Measurements from ENCODE around the gene LY6G6C. TPM values are rescaled to one million over a fixed set of nuclear protein-coding genes. Genes with fewer than 3 reads are reported as not detected.
A peak's percentile ranks its signal among the peaks of the same experiment; 100 is the strongest.

The LY6G6C gene
- total and polyA plus RNA-seq, 2 donors (not counting 1 experiment from before 2014, with no cell fraction given): 0.13 TPM; not detected in 1

GRCh38 chr6:31712296-31712695 is 9.2 kb downstream of the LY6G6C start:
- H3K4me1 ChIP-seq (ENCODE audit: control insufficient read depth in 2 of 2, insufficient read depth in 2 of 2, low read length in 2 of 2): peaks cover 10 to 16% of the 10 kb centered on the region in 2 donors
- 70% methylated on average over 8 of the region's 8 CpGs for WGBS (ENCODE audit: insufficient coverage)
- no peak overlapping the region for H3K4me3 ChIP-seq (ENCODE audit: control extremely low read depth in 1 of 5, extremely low read depth in 1 of 5, insufficient read depth in 1 of 5, low read depth in 2 of 5, low read length in 4 of 5)
- peaks cover 0 to 6% (median 0%) of the 10 kb centered on the region in 4 experiments for H3K27me3 ChIP-seq (replicated peaks in 1 of 4; ENCODE audit: control extremely low read depth in 1 of 4, control insufficient read depth in 3 of 4, insufficient read depth in 4 of 4, low read length in 3 of 4)
- Mint-ChIP-seq H3K4me1 (peaks cover 14% of the 10 kb centered on the region), H3K4me3 (no peak overlapping the region), H3K9me3 (ENCODE audit: insufficient read depth) (no peaks in the 10 kb centered on the region), H3K27me3 (peaks cover 3% of the 10 kb centered on the region), H3K27ac (no peak overlapping the region)
- intact Hi-C loops (cut with micrococcal nuclease): no loop called here
- no peaks in the 10 kb centered on the region for H3K9me3 ChIP-seq (ENCODE audit: control extremely low read depth in 1 of 3, control insufficient read depth in 2 of 3, insufficient read depth in 1 of 3, low read length in 2 of 3)
- H3K36me3 ChIP-seq (replicated peaks in 1 of 2; ENCODE audit: control extremely low read depth in 1 of 2, control insufficient read depth in 1 of 2, extremely low read depth in 1 of 2, insufficient read depth in 2 of 2, low read length in 1 of 2): no peaks in the 10 kb centered on the region
- ChIA-PET POLR2A (interaction anchor here (0.6 kb wide), 3 partner anchors 29 to 138 kb away, joined by 3 to 13 read pairs (median 7); no protein-coding TSS in a partner anchor), CTCF (interaction anchor here (0.7 to 3.3 kb wide), 14 partner anchors 9 to 211 kb away, joined by 3 to 17 read pairs (median 4); partner anchors contain the start of genes ABHD16A, DDAH2, MSH5 and ZBTB12)
- H2AFZ ChIP-seq (ENCODE audit: insufficient read depth, low read depth, low read length, poor library complexity, severe bottlenecking): no peak overlapping the region
- TF ChIP-seq EZH2 (IDR thresholded peaks at IDR 0.05; ENCODE audit: borderline replicate concordance, insufficient read depth, low read depth, low read length, poor library complexity, severe bottlenecking) (no peak), CTCF (IDR thresholded peaks at IDR 0.05) (peak; percentile 42)
- no peak overlapping the region for H3K4me2 ChIP-seq (replicated peaks; ENCODE audit: low read depth, low read length, poor library complexity, severe bottlenecking)
- no peaks in the 10 kb centered on the region for H3K79me2 ChIP-seq (ENCODE audit: control insufficient read depth, insufficient read depth, low read length)
- H3K27ac ChIP-seq (ENCODE audit: low read length in 2 of 2): no peak overlapping the region
- ATAC-seq (ENCODE audit: low read depth): peak; percentile 71
- peak; percentile 54 for DNase-seq
- H3K9ac ChIP-seq (ENCODE audit: low read length): no peak overlapping the region
- H4K20me1 ChIP-seq (ENCODE audit: control insufficient read depth, insufficient read depth, low read length, poor library complexity, severe bottlenecking): no peaks in the 10 kb centered on the region

GRCh38 chr6:31711233-31711632 is 10.3 kb downstream of the LY6G6C start:
- TF ChIP-seq EZH2 (IDR thresholded peaks at IDR 0.05; ENCODE audit: borderline replicate concordance, insufficient read depth, low read depth, low read length, poor library complexity, severe bottlenecking) (no peak), CTCF (IDR thresholded peaks at IDR 0.05) (no peak)
- no peak for DNase-seq
- no peak for ATAC-seq (ENCODE audit: low read depth)
- H3K9me3 Mint-ChIP-seq (ENCODE audit: insufficient read depth): no peaks in the 10 kb centered on the region
- peaks cover 3% of the 10 kb centered on the region for H3K27me3 Mint-ChIP-seq
- no peak overlapping the region for H3K4me3 Mint-ChIP-seq
- intact Hi-C loops (cut with micrococcal nuclease): no loop called here
- H3K4me1 Mint-ChIP-seq: peaks cover 14% of the 10 kb centered on the region
- H3K27ac ChIP-seq (ENCODE audit: low read length in 2 of 2): no peak overlapping the region
- H3K27me3 ChIP-seq (replicated peaks in 1 of 4; ENCODE audit: control extremely low read depth in 1 of 4, control insufficient read depth in 3 of 4, insufficient read depth in 4 of 4, low read length in 3 of 4): peaks cover 0 to 6% (median 0%) of the 10 kb centered on the region in 4 experiments
- no peak overlapping the region for H3K9ac ChIP-seq (ENCODE audit: low read length)
- H2AFZ ChIP-seq (ENCODE audit: insufficient read depth, low read depth, low read length, poor library complexity, severe bottlenecking): peak overlapping the region; percentile 46
- no peak overlapping the region for H3K27ac Mint-ChIP-seq
- ChIA-PET POLR2A (no interaction called here), CTCF (interaction anchor here (0.6 to 3.3 kb wide), 6 partner anchors 16 to 1439 kb away, joined by 3 to 17 read pairs (median 4); partner anchors contain the start of gene ZBTB12)
- no peaks in the 10 kb centered on the region for H4K20me1 ChIP-seq (ENCODE audit: control insufficient read depth, insufficient read depth, low read length, poor library complexity, severe bottlenecking)
- peak overlapping the region; percentile 42 for H3K4me2 ChIP-seq (replicated peaks; ENCODE audit: low read depth, low read length, poor library complexity, severe bottlenecking)
- no peaks in the 10 kb centered on the region for H3K36me3 ChIP-seq (replicated peaks in 1 of 2; ENCODE audit: control extremely low read depth in 1 of 2, control insufficient read depth in 1 of 2, extremely low read depth in 1 of 2, insufficient read depth in 2 of 2, low read length in 1 of 2)
- H3K4me3 ChIP-seq (ENCODE audit: control extremely low read depth in 1 of 5, extremely low read depth in 1 of 5, insufficient read depth in 1 of 5, low read depth in 2 of 5, low read length in 4 of 5): no peak overlapping the region
- H3K79me2 ChIP-seq (ENCODE audit: control insufficient read depth, insufficient read depth, low read length): no peaks in the 10 kb centered on the region
- 49% methylated on average over 8 of the region's 8 CpGs for WGBS (ENCODE audit: insufficient coverage)
- peaks cover 10 to 16% of the 10 kb centered on the region in 2 donors for H3K4me1 ChIP-seq (ENCODE audit: control insufficient read depth in 2 of 2, insufficient read depth in 2 of 2, low read length in 2 of 2)
- no peaks in the 10 kb centered on the region for H3K9me3 ChIP-seq (ENCODE audit: control extremely low read depth in 1 of 3, control insufficient read depth in 2 of 3, insufficient read depth in 1 of 3, low read length in 2 of 3)
